HG03175 (cell line): Measurements from ENCODE around the gene ASIC1.
"Not testable (repeated sequence)": the region's sequence is repeated elsewhere in the genome, so short reads cannot be mapped to it uniquely, and the experiment has no call there.

Experiments used
- ATAC-seq: cut with Tn5 transposase; IDR thresholded peaks from one replicate; pipeline ENCODE4 v1.9.1; 2021; ENCODE audit warnings: mild to moderate bottlenecking, moderate library complexity; ENCODE audit not compliant: unreplicated experiment

ASIC1 gene

DNA sequence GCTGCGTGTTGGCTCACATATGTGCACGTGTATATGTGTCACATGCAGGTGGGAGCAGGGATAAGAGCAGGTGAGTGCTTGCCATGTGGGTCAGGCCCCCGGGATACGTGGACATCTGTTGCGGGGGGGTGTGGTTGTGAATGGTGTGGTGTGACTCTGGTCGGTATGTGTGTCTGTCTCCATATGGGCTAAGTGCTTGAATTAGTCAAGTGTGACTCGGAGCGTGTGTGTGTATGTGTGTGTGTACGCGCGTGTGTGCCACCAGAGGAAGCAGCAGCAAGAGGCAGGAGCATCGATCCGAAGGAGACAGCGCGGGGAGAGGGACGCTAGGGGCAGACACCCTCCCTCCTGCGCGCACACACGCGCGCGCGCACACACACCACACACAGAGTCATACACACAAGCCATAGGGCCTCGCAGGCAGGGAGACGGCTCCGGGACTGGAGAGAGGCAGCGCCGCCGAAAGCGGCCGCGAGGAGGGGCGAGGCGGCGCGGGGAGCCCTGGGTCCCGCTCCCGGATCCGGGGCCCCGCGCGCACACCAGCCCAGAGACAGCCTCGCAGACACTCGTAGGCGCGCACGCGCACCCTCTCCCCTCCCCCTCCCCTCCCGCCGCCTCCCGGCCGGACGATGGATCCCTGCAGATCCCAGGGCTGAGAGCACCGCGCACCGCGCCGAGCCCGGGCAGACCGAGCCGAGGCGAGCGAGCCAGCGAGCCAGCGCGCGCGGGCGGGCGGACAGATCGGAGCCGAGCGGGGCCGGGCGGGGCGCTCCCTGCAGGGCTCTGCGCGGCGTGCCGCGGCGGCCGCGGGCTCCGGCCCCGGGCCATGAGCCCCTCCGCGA, at the start of gene ASIC1:
Gene ASIC1, plus strand, starts transcription at position 597 of the 842 bp plus-strand sequence. CDS start 1,171 bp downstream, outside the sequence.
- ATAC-seq, result no peak

DNA sequence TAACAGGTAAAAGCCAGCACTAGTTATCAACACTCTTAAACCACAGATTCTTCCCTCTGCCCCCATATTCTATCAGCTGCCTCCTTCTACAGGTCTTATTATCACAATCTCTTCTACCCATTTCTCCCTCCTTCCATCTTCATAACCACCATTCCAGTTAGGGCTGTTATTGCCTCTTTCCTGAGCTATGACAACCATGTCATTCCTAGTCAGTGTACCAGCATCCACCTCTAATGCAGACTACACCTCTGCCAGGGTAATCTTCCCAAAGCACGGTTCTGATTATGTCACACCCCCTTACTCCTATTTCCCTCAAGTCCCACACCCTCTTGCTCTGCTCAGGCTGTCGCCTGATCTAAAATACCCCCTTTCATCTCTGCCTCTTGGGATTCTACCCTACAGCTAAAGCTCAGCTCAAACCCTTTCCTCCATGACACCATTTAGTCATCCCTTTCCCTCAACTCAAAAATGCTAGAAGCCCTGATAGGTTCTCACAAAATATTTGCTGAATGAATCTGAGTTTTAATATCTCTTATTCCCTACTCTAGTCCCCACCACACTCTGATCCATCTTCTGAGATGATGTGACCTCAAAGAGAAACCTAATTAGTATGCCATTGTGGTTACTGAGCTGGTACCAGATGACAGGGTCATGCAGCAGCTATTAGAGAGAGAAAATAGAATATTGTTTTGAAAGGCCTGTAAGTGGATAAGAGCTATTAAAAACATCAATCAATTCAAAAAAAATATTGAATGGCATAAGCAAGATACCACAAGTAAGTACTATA, 43.8 kb upstream of the ASIC1 start:
- no peak for ATAC-seq

DNA sequence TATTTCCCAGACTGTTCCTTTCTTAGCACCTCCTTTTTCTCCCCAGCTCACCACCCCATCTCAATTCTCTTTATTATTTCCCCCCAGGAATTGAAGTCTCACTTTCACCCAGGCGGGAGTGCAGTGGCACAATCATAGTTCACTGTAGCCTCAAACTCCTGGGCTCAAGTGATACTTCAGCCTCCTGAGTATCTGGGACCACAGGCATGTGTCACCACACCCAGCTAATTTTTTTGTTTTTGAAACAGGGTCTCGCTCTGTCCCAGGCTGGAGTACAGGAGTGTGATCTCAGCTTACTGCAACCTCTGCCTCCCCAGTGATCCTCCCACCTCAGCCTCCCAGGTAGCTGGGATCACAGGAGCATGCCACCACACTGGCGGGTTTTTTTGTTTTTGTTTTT, 43.1 kb upstream of the ASIC1 start:
- no peak for ATAC-seq

DNA sequence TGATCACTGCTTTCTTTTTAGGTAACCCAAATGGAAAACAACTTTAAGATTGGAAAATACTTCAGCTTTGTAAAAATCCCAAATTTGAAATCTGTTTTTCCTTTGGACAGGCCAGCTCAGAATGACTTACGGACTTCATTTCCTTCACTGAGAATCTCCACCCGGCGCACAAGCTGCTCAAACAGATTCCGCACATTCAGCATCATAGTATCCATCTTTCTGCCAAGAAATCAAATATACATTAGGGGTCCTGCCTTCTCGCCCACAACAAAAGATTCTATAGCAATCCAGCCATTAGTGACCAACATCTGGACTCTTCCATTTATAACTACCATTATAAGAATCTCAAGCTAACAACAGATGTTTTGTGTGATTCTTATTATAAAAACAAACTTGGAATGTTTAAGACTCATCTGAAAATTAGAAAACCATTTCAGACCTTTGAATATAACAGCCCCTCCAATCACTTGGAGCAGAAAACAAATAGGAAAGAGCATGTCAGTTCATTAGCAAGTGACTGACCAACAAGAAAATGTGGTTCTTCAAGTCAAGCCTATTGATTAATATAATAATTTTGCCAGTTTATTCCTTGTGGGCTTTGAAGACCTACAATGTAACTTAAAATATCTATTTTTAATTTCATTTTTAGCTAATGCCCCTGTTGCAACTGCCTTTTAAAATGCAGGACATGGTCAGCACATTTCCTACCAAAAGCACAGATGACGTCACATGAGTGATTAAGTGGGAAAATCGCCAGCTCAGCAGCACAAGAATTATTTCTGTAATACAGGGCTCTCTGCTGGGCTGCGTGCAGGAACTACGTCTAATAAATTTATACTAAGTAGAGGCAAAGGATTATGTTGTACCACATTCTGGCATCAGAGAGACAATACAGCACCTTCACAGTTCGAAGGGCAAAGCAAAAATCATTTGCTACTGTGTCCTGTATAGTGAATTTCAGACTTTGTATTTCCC, 40.6 kb upstream of the ASIC1 start:
- ATAC-seq, result no peak

DNA sequence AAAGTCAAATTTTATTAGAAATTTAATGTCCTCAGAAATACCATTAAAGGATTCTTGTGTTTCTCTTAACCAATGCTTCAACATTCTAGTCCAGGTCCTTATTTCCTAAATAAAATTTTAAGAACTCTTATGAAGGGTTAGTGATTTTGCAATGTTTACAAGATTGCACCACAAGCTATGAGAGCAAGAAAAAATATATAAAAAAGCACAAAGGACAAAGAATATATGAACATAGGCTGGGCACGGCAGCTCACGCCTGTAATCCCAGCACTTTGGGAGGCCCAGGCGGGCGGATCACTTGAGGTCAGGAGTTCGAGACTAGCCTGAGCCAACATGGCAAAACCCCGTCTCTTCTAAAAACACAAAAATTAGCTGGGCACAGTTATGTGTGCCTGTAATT, 39.8 kb upstream of the ASIC1 start:
- no peak for ATAC-seq

DNA sequence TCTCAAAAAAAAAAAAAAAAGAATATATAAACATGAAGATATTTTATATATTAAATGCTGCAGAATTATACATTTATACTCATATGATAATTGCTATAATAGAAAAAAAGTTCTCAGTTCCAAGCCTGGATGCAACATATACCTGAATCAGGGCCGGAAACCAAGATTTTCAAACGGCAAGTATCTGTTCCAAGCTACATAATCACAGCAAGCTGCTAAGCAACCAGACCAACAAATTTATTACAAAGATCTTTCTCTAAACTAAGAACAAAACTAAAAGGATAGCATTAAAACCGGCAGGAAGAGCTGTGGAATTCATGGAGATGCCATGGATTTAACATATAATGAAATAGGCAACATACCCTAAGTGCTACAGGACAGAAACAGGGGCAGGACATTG, 39.2 kb upstream of the ASIC1 start:
- no peak for ATAC-seq

DNA sequence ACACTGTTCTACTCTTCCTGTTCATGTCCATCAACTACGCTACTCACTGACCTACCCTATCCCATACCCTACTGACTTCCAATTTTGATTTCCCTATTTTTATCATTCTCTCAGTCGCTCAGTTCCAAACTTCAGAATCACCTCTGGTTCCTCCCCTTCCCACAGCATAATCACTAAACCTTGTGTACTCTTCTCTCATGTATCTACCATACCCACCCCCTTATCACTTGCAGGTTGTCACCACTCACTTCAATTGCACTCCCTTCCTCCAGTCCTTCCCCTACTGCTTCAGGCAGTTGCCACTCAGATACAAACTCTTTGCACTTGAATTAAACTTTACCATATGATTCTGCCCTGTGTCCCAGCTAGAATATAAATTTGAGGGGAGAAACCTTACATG, 38.4 kb upstream of the ASIC1 start:
- ATAC-seq, result no peak

DNA sequence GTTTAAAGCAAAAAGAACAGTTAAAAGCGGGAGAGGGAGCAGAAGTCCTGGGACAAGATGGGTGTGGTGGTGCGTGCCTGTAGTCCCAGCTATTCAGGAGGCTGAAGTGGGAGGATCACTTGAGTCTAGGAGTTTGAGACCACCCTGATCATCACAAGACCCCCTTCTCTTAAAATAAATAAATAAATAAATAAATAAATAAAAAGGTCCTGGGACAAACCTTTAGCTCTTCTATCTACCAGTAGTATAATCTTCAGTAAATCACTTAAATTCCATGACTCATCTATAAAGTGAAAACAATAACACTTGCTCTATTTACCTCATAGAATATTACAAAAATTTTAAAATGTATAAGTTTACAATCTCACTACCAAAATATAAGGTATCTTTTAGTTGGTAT, 37.9 kb upstream of the ASIC1 start:
- no peak for ATAC-seq

DNA sequence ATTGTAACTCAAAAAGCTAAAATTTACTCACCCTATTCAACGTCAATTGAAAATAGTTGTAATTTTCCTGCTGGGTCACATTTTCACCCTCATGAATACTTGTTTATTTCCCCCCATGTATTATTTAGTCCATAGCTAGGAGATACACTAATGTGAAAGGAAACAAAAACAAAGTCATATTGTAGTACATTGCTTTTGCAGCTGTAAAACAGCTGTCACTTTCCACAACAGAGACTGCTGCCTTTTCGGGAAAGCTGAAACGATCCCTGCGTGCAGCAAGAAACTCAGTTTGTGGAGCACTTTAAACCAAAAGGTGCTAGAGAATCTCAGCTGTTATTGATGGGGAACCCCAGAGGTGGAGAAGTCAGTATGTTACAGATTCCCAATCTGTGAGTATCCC, 36.4 kb upstream of the ASIC1 start:
- ATAC-seq, result no peak

DNA sequence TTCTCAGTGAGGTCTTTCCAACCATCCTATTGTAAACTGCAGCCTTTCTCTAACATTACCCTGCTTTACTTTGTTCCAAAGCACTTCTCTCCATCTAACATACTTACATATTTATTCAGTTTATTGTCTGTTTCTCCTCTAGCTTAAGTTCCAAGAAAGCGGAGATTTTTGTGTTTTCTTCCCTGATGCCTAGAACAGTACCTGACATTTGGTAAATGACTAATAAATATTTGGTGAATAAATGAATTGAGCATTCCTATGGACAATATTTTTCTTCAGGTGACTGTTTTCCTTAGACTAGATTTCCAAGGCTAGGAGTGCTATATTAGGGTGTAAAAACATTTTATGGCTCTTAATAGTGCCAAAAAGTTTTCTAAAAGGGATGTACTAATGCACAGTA, 34.5 kb upstream of the ASIC1 start:
- no peak for ATAC-seq

DNA sequence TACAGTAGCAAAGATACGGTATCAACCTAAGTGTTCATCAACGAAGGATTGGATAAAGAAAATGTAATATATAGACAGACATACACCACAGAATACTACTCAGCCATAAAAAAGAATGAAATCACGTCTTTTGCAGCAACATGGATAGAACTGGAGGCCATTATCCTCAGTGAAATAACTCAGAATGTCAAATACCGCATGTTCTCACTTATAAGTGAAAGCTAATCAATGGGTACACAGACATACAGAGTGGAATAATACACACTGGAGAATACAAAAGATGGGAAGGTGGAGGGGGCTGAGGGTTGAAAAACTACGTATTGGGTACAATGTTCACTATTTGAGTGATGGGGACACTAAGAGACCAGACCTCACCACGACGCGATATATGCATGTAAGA, 33.2 kb upstream of the ASIC1 start:
- ATAC-seq, result no peak

DNA sequence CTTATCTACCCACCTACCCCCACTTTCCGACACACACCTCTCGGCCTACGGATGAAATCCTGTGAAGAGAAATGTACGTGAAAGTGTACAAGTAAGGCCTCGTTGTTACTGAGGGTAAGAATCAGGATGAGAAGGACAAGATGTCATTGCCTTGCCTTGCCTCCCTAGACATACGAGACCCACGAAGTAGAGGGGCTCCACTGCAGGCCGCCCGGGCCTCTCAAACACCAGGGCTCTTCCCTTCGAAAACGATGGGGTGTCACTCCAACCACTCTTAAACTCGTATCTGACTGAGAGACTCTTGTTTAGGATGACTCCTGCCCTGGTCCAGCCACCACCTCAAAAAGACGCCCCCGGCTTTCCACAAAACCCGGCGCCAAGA, 32.6 kb upstream of the ASIC1 start:
- peak; percentile 10 for ATAC-seq

DNA sequence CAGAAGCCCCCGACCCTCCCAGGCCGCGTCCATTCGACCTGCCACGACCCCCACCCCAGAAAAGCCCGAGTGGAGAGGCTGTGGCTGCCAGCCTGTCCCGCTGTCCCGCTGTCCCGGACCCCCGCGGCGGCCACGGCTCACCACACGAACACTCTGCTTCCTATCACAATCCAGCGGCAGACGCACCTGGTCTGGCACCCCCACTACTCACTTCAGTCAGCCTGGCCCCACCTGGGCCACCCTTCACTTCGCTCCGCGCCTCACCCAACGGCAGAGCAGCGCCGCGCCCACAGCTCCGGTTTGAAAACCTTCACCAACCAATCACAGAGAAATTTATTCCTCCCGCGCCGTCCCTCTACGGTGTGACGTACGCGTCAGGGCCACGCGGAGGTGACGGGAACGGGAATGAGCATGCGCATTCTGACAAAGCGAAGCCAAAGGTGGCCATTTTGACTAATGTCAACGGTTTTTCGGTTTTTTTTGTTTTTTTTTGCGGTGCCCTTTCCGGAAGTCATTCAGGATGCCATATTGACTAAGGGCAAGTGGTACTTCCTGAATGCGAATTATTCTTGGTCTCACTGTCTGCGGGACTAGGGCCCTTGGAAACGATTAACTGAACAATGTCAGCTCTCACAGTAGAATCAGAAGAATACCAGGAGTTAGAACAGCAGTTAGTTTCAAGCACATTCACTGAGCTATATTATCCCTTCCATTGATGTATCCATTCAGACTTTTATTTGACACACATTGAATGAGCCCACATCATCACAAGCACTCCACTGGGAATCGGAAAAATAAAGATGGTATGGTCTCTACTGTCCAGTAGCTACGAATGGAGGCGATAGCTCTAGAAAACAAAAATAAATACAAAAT, 32.0 kb upstream of the ASIC1 start, which contains the start of gene RACGAP1:
Gene RACGAP1, minus strand, starts transcription at position 308 of the 873 bp plus-strand sequence. CDS start 8,779 bp downstream, outside the sequence.
- ATAC-seq, result peak; percentile 98

DNA sequence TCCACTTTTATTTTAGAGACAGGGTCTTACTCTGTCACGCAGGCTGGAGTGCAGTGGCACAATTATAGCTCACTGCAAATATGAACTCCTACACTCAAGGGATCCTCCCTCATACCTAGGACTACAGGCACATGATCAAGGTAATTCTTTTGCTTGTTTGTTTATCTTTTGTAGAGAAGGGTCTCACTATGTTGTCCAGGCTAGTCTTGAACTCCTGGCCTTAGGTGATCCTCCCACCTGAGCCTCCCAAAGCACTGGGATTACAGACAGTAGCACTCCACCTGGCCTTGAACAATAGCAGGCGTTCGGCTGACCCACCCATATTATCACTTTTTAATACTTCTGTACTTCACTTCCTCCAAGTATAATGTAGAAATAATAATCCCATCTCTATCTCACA, 30.7 kb upstream of the ASIC1 start:
- no peak for ATAC-seq

DNA sequence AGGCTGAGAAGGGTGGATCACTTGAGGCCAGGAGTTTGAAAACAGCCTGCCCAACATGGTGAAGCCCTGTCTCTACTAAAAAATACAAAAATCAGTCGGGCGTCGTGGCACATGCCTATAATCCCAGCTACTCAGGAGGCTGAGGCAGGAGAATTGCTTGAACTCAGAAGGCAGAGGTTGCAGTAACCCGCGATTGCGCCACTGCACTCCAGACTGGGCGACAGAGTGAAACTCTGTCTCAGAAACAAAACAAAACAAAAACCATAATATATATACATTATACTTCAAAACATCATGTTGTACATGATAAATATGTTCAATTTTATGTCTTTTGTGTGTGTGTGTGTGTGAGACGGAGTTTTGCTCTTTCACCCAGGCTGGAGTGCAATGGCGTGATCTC, 26.9 kb upstream of the ASIC1 start:
- ATAC-seq, result not testable (repeated sequence)

DNA sequence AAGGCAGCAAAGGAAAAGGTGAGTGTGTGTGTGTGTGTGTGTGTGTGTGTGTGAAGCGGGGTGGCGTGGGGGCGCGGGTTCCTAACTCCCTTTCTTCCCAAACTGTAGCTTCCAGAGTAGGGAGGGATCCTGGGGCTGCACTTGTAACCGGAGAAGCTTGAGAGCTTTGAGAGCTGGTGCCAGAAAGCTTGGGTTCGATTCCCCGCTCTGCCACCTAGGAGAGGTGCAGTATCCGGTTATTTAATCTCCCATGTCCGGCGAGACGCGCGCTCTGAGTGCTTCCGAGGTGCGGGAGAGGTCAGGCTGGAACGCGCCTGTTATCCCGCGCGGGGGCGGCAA, 24.9 kb upstream of the ASIC1 start:
- no peak for ATAC-seq

DNA sequence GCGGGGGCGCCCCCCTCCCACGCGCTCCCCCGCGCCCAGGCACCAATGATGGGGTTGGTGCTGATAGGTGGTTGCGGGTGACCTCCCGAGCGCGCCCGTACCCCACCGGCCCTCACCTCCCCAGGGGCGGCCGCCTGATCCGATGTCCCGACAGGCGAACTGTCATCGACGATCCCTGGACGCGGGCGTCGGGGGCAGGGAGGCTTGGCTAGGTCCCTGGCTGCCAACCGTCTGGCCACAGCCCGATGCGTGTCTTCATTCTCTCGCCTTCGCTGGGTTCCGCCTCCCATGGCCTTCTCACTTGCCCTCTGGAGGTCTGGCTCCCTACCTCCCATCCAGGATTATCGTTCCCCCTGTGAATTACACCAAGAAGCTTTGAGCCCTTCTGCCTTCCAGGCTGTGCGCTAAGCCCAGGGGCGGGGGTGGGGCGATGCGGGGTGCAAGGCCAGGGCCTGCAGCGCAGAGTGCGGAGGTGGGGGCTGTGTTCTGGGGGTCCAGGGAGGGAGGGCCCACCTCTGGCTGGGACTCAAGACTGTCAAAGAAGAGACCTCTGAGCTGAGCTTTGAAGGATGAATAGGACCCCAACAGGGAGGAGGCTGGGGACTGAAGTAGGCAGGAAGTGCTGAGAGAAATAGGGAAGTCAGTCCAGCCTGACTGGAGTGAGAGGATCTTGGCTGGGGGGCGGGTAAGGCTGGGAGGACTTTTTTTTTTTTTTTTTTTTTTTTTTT, 24.4 kb upstream of the ASIC1 start:
- ATAC-seq, result no peak

DNA sequence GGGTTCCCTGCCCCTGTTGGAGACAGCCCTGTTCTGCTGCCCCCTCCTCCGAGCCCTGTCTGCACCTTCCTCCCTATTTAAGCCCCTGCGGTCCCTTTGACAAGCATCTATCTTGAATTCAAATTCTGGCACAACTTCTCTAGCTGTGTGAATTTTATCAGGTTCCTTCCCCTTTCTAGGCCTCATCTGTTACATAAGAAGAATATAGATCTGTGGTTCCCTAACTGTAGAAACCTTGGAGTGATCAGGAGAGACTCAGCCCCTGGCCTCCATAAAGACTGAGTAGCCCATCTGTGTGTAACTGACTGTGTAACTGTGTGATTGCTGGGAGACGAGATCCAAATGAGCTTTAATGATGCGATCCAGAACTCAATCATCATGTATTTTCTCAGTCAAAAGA, 19.1 kb upstream of the ASIC1 start:
- ATAC-seq, result no peak

DNA sequence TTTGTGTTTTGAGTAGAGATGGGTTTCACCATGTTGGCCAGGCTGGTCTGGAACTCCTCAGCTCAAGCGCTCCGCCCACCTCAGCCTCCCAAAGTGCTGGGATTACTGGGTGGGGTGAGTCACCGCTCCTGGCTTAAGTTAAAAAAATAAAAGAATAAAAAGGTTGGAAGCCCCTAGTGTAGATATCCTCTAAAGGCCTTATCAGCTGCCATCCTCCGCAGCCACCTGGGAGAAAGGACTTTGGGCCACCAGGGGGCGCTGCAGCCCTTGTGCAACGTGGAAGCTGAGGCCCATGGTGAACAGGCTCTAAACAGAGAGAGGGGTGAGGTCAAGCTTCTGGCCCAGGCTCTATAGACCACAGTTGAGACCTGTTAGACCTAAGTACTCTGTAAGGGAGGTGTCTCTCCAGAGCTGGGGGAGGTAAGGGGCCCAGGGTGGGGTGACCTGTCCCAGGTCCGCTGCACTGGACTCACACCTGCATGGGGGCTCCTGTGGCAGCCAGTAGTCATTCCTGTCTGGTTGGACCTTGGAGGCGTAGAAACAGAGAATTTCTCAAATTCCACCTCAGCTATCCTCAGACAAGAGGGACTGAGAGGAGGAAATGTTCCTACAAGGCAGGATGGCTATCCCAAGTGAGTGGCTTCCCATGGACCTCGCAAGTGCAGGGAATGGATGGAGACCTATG, 18.1 kb upstream of the ASIC1 start:
- no peak for ATAC-seq
